IgD-negative memory B cell (primary cell): ENCODE results near the gene SSC4D. TPM values are rescaled to one million over a fixed set of nuclear protein-coding genes. Genes with fewer than 3 reads are reported as not detected.
A peak's percentile ranks its signal among the peaks of the same experiment; 100 is the strongest.
"Not testable (repeated sequence)": the region's sequence is repeated elsewhere in the genome, so short reads cannot be mapped to it uniquely, and the experiment has no call there.

Experiments
- H3K27ac Mint-ChIP-seq, 3 donors: one replicate each; pipeline ENCODE4 v1.8.0; 2020 to 2022; ENCODE audit warnings: mild to moderate bottlenecking in 3 of 3, mixed read lengths in 3 of 3, moderate library complexity in 1 of 3
- H3K27me3 Mint-ChIP-seq: one replicate; pipeline ENCODE4 v1.8.0; 2021; ENCODE audit warnings: mixed read lengths
- H3K36me3 Mint-ChIP-seq: one replicate; pipeline ENCODE4 v1.8.0; 2020; ENCODE audit warnings: mild to moderate bottlenecking, mixed read lengths
- H3K4me1 Mint-ChIP-seq, 3 donors: one replicate each; pipeline ENCODE4 v1.8.0; 2020 to 2022; ENCODE audit warnings: mixed read lengths in 3 of 3, mild to moderate bottlenecking in 1 of 3
- H3K4me3 Mint-ChIP-seq, 4 donors: one replicate each; pipeline ENCODE4 v1.8.0; 2020 to 2022; ENCODE audit warnings: mild to moderate bottlenecking in 4 of 4, mixed read lengths in 4 of 4, moderate library complexity in 3 of 4
- H3K9me3 Mint-ChIP-seq, 3 donors: one replicate each; pipeline ENCODE4 v1.8.0; 2020 to 2021; ENCODE audit warnings: mixed read lengths in 3 of 3, mild to moderate bottlenecking in 1 of 3
- polyA plus RNA-seq: library from polyadenylated mRNA; unstranded; fragments of 300-500 nt; fragmentation: Illumina TruSeq; gene quantifications from one replicate; pipeline ENCODE4 v1.2.3, GENCODE V29; 2021

The SSC4D gene
- polyA plus RNA-seq, 1 donor from 2014 or later: not detected

- peak overlapping the region; percentile 71 to 92 (median 85) for H3K4me3 Mint-ChIP-seq
Measured at GRCh38 chr7:76380623-76380966, 28.9 kb downstream of the SSC4D start.

GRCh38 chr7:76377186-76377918 is 32.1 kb downstream of the SSC4D start:
- H3K9me3 Mint-ChIP-seq: no peaks in the 10 kb centered on the region
- peaks cover 6% of the 10 kb centered on the region for H3K27me3 Mint-ChIP-seq
- H3K4me3 Mint-ChIP-seq: no peak overlapping the region
- no peaks in the 10 kb centered on the region for H3K36me3 Mint-ChIP-seq
- H3K4me1 Mint-ChIP-seq: peaks cover 0 to 6% (median 5%) of the 10 kb centered on the region in 3 donors
- H3K27ac Mint-ChIP-seq: no peak overlapping the region

More at GRCh38 chr7:76380623-76380966, 28.9 kb downstream of the SSC4D start:
- Mint-ChIP-seq H3K27ac (no peak overlapping the region), H3K4me1 (peaks cover 0 to 7% (median 5%) of the 10 kb centered on the region in 3 donors), H3K27me3 (no peaks in the 10 kb centered on the region), H3K9me3 (no peaks in the 10 kb centered on the region), H3K36me3 (no peaks in the 10 kb centered on the region)

- peaks cover 8% of the 10 kb centered on the region for H3K27me3 Mint-ChIP-seq
- H3K36me3 Mint-ChIP-seq: no peaks in the 10 kb centered on the region
- H3K4me1 Mint-ChIP-seq: peaks cover 0 to 6% (median 2%) of the 10 kb centered on the region in 3 donors
- no peak overlapping the region for H3K27ac Mint-ChIP-seq
- no peaks in the 10 kb centered on the region for H3K9me3 Mint-ChIP-seq
- no peak overlapping the region for H3K4me3 Mint-ChIP-seq
Measured at GRCh38 chr7:76375251-76375650, 34.2 kb downstream of the SSC4D start.

GRCh38 chr7:76372984-76373833 is 36.3 kb downstream of the SSC4D start:
- Mint-ChIP-seq H3K27me3 (peaks cover 8% of the 10 kb centered on the region), H3K27ac (no peak overlapping the region), H3K9me3 (no peaks in the 10 kb centered on the region), H3K4me3 (no peak overlapping the region), H3K4me1 (peaks cover 0 to 3% (median 0%) of the 10 kb centered on the region in 3 donors), H3K36me3 (no peaks in the 10 kb centered on the region)

- H3K27me3 Mint-ChIP-seq: peaks cover 10% of the 10 kb centered on the region
- no peak overlapping the region for H3K4me3 Mint-ChIP-seq
- no peaks in the 10 kb centered on the region for H3K9me3 Mint-ChIP-seq
- H3K4me1 Mint-ChIP-seq: no peaks in the 10 kb centered on the region
- no peaks in the 10 kb centered on the region for H3K36me3 Mint-ChIP-seq
- no peak overlapping the region for H3K27ac Mint-ChIP-seq
Measured at GRCh38 chr7:76371396-76371795, 38.1 kb downstream of the SSC4D start.

- H3K4me3 Mint-ChIP-seq: no peak overlapping the region
- no peaks in the 10 kb centered on the region for H3K36me3 Mint-ChIP-seq
- H3K9me3 Mint-ChIP-seq: no peaks in the 10 kb centered on the region
Measured at GRCh38 chr7:76369018-76369417, 40.5 kb downstream of the SSC4D start.

GRCh38 chr7:76368190-76368589 is 41.3 kb downstream of the SSC4D start:
- Mint-ChIP-seq H3K27ac (no peak overlapping the region), H3K36me3 (no peaks in the 10 kb centered on the region), H3K27me3 (peaks cover 12% of the 10 kb centered on the region), H3K4me1 (peaks cover 6 to 8% (median 8%) of the 10 kb centered on the region in 3 donors), H3K4me3 (no peak overlapping the region), H3K9me3 (no peaks in the 10 kb centered on the region)

More at GRCh38 chr7:76369018-76369417, 40.5 kb downstream of the SSC4D start:
- Mint-ChIP-seq H3K4me1 (peaks cover 6 to 8% (median 7%) of the 10 kb centered on the region in 3 donors), H3K27ac (no peak overlapping the region), H3K27me3 (peaks cover 13% of the 10 kb centered on the region)

- Mint-ChIP-seq H3K36me3 (no peaks in the 10 kb centered on the region), H3K27ac (peak overlapping the region in 2 of 3 donors; percentile 35 to 64), H3K4me3 (peak overlapping the region in 2 of 4 donors; percentile 40 to 43), H3K27me3 (peaks cover 5% of the 10 kb centered on the region), H3K9me3 (no peaks in the 10 kb centered on the region), H3K4me1 (peaks cover 8 to 12% (median 11%) of the 10 kb centered on the region in 3 donors)
Measured at GRCh38 chr7:76364198-76364584, 45.3 kb downstream of the SSC4D start.

GRCh38 chr7:76363754-76364153 is 45.7 kb downstream of the SSC4D start:
- peaks cover 8 to 12% (median 11%) of the 10 kb centered on the region in 3 donors for H3K4me1 Mint-ChIP-seq
- H3K9me3 Mint-ChIP-seq, H3K4me3 Mint-ChIP-seq, H3K36me3 Mint-ChIP-seq, H3K27me3 Mint-ChIP-seq, H3K27ac Mint-ChIP-seq: not testable (repeated sequence)

GRCh38 chr7:76359978-76360638 is 49.4 kb downstream of the SSC4D start:
- Mint-ChIP-seq H3K27ac (peak overlapping the region in 2 of 3 donors; percentile 59 to 89), H3K4me3 (peak overlapping the region; percentile 85 to 97 (median 94)), H3K9me3 (no peaks in the 10 kb centered on the region), H3K27me3 (peaks cover 2% of the 10 kb centered on the region), H3K4me1 (peaks cover 33 to 36% (median 33%) of the 10 kb centered on the region in 3 donors), H3K36me3 (peaks cover 3% of the 10 kb centered on the region)

- H3K36me3 Mint-ChIP-seq: peaks cover 3% of the 10 kb centered on the region
- H3K4me3 Mint-ChIP-seq: peak overlapping the region; percentile 85 to 97 (median 94)
- peaks cover 33 to 35% (median 34%) of the 10 kb centered on the region in 3 donors for H3K4me1 Mint-ChIP-seq
- H3K27me3 Mint-ChIP-seq: peaks cover 2% of the 10 kb centered on the region
- peak overlapping the region; percentile 87 to 95 (median 89) for H3K27ac Mint-ChIP-seq
- H3K9me3 Mint-ChIP-seq: no peaks in the 10 kb centered on the region
Measured at GRCh38 chr7:76359111-76359977, 50.2 kb downstream of the SSC4D start.

- peaks cover 3% of the 10 kb centered on the region for H3K36me3 Mint-ChIP-seq
- H3K27ac Mint-ChIP-seq: peak within 1 kb of the TSS; percentile 87 to 98 (median 89)
- no peaks in the 10 kb centered on the region for H3K27me3 Mint-ChIP-seq
- H3K4me1 Mint-ChIP-seq: peaks cover 30 to 35% (median 32%) of the 10 kb centered on the region in 3 donors
- H3K4me3 Mint-ChIP-seq: peak within 1 kb of the TSS; percentile 92 to 99 (median 98)
- H3K9me3 Mint-ChIP-seq: no peaks in the 10 kb centered on the region
Measured at GRCh38 chr7:76358481-76359110, 50.9 kb downstream of the SSC4D start, which contains the start of gene YWHAG. Gene YWHAG (minus strand): TSS chr7:76358991. CDS start chr7:76358808, 183 bp downstream.

- H3K9me3 Mint-ChIP-seq: no peaks in the 10 kb centered on the region
- H3K27ac Mint-ChIP-seq: peak overlapping the region; percentile 87 to 98 (median 89)
- H3K4me1 Mint-ChIP-seq: peaks cover 30 to 35% (median 32%) of the 10 kb centered on the region in 3 donors
- peak overlapping the region; percentile 92 to 99 (median 98) for H3K4me3 Mint-ChIP-seq
- H3K36me3 Mint-ChIP-seq: peaks cover 3% of the 10 kb centered on the region
- no peaks in the 10 kb centered on the region for H3K27me3 Mint-ChIP-seq
Measured at GRCh38 chr7:76358011-76358480, 51.5 kb downstream of the SSC4D start.
